NK-92 treated with Interleukin-12 subunit alpha and Interleukin-12 subunit beta, amount 100 ng/mL, for 24 hours (cell line): Measurements from ENCODE around the gene IYD.
"Not testable (repeated sequence)": the region's sequence is repeated elsewhere in the genome, so short reads cannot be mapped to it uniquely, and the experiment has no call there.

Source experiments
- DNase-seq: peaks from one replicate; lab custom pipeline; 2025; lab: John Stamatoyannopoulos, UW

The IYD gene

DNA sequence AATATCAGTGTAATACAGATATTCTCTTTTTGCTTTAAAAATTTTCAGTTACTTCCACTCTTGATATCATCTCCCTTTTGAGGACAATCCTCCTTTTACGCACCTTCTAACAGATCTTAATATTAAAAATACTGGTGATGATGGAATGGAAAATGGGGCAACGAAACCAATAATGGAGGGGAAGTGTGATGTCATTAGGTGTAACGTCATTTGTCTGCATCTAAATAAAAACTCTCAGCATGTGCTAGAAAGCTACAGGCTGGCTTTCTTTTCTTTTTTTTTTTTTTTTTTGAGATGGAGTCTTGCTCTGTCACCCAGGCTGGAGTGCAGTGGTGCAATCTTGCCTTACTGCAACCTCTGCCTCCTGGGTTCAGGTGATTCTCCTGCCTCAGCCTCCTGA, 66.5 kb downstream of the IYD start:
- DNase-seq: no peak

DNA sequence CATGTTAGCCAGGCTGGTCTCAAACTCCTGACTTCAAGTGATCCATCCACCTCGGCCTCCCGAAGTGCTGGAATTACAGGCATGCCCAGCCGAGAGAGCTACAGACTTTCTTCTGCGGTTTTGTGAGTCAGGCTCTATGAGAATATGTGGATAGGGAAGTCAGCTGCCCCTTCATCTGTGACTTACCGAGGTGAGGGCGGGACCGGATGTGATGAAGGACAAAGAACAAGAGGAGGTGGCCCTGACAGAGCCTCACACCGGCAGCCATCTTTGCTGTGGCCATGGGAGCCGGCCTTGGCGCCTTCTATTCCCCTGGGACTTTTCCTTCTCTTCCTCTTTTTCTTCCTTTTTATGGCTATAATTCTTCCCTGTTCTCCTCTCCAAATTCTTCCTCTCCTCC, 67.0 kb downstream of the IYD start:
- no peak for DNase-seq

GRCh38 chr6:150439373-150439772, 70.6 kb downstream of the IYD start:
- no peak for DNase-seq

DNA sequence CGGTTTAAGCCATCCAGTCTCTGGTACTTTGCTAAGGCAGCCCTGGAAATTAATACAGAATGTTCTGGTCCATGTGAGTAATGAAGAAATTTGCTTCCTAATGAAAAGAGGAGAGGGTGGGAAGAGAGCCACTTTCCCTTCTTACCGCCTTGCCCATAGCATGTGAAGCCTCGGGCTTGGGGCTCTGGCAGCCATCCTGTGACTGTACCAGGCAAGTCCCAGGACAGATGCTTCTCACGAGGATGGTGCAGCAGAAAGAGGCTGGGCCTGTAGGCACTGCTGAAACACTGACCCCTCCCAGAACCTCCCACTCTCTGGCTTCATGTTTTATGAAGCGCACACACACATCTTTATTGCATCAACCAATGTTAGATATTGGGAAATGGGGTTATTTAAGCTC, 74.8 kb downstream of the IYD start:
- DNase-seq: no peak

DNA sequence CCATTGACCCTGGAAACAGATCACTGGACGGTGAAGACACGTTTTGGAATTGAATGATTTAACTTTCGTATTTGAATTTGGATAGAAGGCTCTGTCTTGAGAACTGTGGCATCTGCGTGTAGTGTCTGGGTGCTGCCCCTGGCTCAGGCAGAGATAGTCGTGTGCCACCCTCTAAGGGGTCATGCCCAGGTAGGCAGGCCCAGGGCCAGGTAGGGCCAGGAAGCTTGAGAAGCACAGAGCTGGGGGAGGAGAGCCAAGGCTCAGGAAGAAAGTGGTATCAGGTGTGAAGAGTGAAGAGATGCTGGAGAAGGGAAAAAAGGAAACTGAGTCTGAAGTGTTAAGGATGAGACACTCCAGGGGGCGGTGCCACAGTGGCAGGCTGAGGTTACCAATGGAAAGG, 75.5 kb downstream of the IYD start:
- DNase-seq: no peak

DNA sequence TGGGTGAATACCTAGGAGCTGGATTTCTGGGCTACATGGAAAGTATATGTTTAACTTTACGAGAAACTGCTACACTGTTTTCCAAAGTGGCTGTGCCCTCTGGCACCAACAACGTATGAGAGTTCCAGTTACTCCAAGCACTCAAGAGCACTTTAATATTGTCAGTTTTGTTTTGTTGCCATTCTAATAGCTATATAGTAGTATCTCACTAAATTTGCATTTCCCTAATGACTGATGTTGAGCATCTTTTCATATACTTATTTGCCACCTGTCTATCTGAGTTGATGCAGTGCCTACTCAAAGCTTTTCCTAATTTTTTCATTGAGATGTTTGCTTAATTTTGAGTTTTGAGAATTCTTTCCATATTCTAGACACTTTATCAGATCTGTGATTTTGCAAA, 76.7 kb downstream of the IYD start:
- DNase-seq: no peak

- no peak for DNase-seq
Observed at GRCh38 chr6:150448221-150448620, 79.4 kb downstream of the IYD start.

- DNase-seq: not testable (repeated sequence)
Observed at GRCh38 chr6:150449055-150449454, 80.2 kb downstream of the IYD start.

GRCh38 chr6:150450918-150451317, 82.1 kb downstream of the IYD start:
- no peak for DNase-seq

DNA sequence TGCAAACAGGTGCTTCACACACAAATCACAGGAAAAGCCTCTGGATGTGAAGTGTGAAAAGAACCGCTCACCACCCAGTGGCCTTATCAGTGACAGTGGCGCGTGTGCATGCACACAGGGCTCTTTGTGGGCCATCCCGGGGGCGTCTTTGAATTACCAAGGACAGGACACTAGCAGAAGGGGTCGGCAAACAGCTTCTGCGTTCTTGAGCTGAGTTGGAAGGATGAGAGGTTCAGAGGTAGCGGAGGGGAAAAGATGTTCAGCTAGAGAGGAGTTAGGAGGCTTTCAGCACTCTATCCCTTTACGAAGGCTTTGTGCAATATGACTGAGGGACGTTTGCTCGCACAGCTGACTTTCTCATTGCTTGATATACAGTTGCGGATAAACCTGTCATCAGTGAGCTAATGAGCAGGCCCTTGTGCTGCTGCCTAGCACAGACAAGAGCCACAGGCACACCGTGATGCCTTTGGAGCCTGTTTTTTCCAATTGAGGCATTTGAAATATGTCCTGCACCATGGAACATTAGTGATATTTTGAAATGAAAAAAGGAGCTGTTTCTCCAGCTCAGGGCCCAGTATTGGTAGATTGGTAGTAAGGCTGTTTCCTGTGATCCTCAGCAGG, 83.1 kb downstream of the IYD start:
- no peak for DNase-seq

- DNase-seq: no peak
Observed at GRCh38 chr6:150452428-150453243, 83.8 kb downstream of the IYD start.

GRCh38 chr6:150453357-150453756, 84.5 kb downstream of the IYD start:
- no peak for DNase-seq
